ENCODE results near the gene MROH9.

DNA sequence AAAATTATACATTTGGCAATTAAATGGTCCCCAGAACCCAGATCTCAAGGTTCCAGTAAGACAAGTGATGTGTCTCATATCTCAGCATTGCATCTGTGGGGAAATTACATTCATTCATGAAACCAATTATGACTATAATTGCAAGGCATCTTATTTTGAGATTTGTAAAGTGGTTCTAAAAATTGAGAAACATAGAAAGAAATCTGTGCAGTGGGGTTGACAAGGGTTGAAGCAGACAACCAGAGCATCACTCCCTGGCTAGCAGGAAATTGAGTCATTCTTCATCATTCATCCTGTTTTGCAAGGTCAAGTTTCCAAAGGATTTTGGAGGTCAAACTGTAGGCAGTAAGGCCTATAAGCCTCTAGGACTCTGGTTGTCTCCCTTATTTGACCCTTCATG, 25.1 kb upstream of the MROH9 start:
- no peak for TF ChIP-seq EP300 (IDR thresholded peaks at IDR 0.05)
- TF ChIP-seq, protein P1, sequence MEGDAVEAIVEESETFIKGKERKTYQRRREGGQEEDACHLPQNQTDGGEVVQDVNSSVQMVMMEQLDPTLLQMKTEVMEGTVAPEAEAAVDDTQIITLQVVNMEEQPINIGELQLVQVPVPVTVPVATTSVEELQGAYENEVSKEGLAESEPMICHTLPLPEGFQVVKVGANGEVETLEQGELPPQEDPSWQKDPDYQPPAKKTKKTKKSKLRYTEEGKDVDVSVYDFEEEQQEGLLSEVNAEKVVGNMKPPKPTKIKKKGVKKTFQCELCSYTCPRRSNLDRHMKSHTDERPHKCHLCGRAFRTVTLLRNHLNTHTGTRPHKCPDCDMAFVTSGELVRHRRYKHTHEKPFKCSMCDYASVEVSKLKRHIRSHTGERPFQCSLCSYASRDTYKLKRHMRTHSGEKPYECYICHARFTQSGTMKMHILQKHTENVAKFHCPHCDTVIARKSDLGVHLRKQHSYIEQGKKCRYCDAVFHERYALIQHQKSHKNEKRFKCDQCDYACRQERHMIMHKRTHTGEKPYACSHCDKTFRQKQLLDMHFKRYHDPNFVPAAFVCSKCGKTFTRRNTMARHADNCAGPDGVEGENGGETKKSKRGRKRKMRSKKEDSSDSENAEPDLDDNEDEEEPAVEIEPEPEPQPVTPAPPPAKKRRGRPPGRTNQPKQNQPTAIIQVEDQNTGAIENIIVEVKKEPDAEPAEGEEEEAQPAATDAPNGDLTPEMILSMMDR (IDR thresholded peaks at IDR 0.05), result no peak
